H54 (cell line): ENCODE measurements around the gene POLG.
A peak's percentile ranks its signal among the peaks of the same experiment; 100 is the strongest.

Experiments
- DNase-seq: peaks from one replicate; pipeline ENCODE4 v3.0.0; 2011; ENCODE audit warnings: low spot score, mixed read lengths; ENCODE audit not compliant: insufficient read length
- FAIRE-seq: peaks from 3 replicates; lab custom pipeline; 2011; peaks lifted over from hg19 to GRCh38; lab: Jason Lieb, UNC
- POLR2A ChIP-seq: IDR thresholded peaks from 2 replicates; pipeline ENCODE4 v1.6.1; 2011; ENCODE audit warnings: low read depth, mild to moderate bottlenecking, low read length

POLG gene

DNA sequence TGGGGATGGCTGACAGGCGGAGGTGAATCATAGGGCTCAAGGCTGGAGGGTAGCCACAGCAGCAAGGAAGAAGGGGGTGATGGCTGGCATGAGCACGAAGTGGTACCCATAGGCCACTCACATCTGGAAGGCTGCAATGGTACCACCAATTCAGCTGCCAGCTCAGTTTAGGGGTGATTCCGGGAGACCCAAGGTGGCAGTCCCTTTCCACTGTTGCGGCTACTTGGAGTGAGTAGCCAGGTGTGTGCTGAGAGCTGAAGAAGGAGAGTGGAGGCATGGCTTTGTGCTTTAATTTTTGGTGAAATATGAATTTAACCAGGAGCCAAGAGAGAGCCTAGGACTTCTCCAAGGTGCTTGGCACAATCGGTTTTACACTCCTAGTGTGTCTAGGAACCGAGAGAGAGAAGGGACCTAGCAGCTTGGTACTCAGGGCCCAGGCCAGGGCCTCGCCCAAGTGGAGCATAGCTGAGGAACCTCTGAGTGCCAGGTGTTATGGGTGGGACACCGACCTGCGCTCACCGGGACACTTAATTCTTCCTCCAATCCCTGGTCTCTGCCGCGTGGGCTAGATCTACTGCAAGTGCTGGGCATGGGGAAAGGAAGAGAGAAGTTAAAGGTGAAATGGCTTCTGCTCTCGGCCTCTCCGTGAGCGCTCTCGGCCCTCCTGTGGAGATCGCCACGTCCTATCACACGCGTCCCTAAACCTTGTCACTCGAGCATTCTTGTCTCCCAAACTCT is 32.2 kb upstream of the POLG start:
- no peak for TF ChIP-seq POLR2A
- FAIRE-seq = no peak
- no peak for DNase-seq

- DNase-seq = no peak
- FAIRE-seq = no peak
- TF ChIP-seq POLR2A = no peak
These were observed 30.9 kb upstream of the POLG start for GRCh38 chr15:89365462-89366065.

DNA sequence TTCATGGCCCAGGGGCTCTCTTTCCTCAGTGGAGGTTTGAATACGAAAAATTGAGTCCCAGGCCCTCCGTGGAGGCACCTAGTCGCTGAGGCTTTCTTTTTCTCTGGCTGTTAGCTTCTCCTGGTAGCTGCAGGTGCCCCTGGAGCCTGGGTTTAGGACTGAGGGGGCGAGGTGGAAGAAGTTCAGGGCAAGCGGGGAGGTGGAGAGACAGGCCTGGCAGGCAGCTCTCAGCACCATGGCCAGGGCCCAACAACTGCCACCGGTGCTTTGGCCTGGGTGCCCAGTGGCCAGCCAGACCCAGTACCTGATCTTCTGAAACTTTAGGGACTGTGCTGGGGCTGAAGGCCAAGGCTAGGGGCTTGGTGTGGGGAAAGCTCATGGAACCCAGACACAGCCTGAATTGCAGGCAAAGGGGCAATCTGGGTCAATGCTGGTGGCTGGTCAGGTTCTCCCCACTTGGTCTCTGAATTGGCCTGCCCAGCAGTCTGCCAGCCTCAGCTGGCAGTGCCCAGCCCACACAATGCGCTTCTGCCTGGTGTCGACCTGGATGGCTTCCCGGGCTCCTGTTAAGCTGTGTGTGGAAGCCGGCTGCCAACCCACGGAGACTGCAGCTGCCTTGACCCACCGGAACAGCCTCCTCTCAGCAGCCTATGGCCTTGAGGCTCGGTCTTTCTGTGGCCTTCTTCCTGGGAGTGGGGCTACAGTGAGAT is 30.3 kb upstream of the POLG start:
- DNase-seq (no peak), FAIRE-seq (no peak)
- no peak for TF ChIP-seq POLR2A

GRCh38 chr15:89364341-89364740 is 29.7 kb upstream of the POLG start:
- FAIRE-seq = no peak
- DNase-seq = no peak
- no peak for TF ChIP-seq POLR2A

- no peak for TF ChIP-seq POLR2A
- FAIRE-seq (no peak), DNase-seq (no peak)
These were observed 29.1 kb upstream of the POLG start for GRCh38 chr15:89363770-89364169.

- no peak for DNase-seq
- no peak for FAIRE-seq
- TF ChIP-seq POLR2A = no peak
These were observed 28.5 kb upstream of the POLG start for GRCh38 chr15:89363133-89363532.

- TF ChIP-seq POLR2A = no peak
- FAIRE-seq (no peak), DNase-seq (no peak)
These were observed 27.8 kb upstream of the POLG start for GRCh38 chr15:89362203-89363101.

- DNase-seq (peak; percentile 63), FAIRE-seq (no peak)
These were observed 27.0 kb upstream of the POLG start for GRCh38 chr15:89361451-89362202.

GRCh38 chr15:89360294-89360971 is 25.8 kb upstream of the POLG start:
- FAIRE-seq = no peak
- DNase-seq = no peak
- no peak for TF ChIP-seq POLR2A

More at GRCh38 chr15:89361451-89362202, 27.0 kb upstream of the POLG start:
- no peak for TF ChIP-seq POLR2A

DNA sequence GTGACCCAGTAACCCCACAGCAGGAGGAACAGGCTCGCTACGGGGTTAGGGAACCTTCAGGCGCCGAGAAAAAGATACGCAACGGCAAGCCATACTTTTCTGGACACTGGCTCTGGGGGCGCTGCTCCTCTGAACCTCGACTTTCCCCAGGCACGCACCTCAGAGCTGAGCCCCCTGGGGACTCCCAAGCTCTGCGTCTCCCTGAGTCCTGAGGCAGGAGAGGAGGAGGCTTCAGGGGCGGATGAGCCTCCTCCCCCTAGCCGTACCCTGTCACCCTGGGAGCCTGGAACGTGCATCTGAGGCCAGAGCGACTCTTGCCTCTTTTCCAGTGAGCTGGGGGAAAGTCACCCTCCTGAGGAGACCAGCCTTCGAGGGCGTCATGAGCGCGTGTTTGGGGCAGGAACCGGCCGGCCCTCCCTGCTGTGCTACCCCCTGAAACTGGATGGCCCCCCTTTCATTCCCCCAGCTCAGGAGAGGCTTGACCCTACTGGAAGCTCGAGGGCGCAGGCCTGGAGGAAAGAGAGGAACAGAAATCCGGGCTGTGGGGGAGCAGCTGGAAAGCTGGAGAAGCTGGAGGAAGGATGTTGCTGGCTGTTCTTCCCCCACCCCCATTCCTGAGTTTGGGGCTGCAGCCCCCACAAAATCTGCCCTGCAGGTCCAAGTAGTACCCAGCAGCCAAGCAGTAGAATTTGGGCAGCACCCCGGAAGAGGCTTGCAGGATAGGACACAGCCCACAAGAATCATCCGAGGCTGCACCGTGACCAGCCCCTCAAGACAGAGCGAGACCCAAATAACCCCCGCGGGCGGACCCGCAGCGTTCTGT is 25.1 kb upstream of the POLG start:
- no peak for FAIRE-seq
- TF ChIP-seq POLR2A = no peak
- no peak for DNase-seq

DNA sequence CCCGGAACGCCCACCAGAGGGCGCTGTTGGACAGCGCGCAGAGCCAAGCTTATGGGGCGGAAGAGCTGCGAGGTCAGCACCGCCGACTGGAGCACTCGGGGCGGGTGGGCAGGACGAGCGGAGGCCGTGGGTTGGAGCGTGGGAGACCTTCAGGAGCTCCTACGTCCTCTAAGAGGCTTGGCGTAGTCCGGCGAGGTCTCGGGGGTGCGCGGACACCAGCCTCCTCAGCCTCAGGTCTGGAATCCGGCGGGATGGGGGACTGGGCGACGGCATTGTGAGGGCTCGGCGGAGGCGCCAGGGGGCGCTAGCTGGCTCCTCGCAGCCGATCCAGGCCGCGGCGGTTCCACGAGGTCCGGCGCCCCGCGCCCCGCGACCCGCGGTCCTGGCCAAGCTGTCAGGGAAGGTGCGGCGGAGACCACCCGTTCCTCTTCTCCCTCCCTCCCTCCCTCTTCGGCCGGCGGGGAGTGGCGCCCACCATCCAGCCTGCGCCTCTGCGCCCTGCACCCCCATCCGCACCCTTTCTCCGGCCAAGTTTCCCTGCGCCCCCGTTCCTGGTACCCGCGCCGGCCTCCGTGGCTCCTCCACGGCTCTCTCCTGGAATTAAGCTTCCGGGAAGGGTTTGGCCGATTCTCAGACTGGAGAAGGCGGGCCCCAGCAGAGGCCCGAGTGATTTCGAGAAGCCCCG is 24.3 kb upstream of the POLG start:
- no peak for FAIRE-seq
- TF ChIP-seq POLR2A = no peak
- DNase-seq = peak; percentile 78
